SU-DHL-6 (cell line): ENCODE results near the gene ZDHHC11.

Experiments
- H2AFZ ChIP-seq: fragments of 200-600 bp; sonication (generic); 2 replicates; pipeline ENCODE4 v1.6.1; 2014; ENCODE audit warnings: low read depth, mild to moderate bottlenecking, moderate library complexity, mixed read lengths, antibody characterized with exemption, low read length; ENCODE audit not compliant: severe bottlenecking
- H3F3A ChIP-seq: fragments of 200-600 bp; shearing (Covaris generic); 2 replicates; pipeline ENCODE4 v1.6.0; 2016; ENCODE audit warnings: antibody characterized with exemption, mild to moderate bottlenecking; ENCODE audit not compliant: insufficient read depth
- H3K27ac ChIP-seq: fragments of 200-600 bp; sonication (generic); 2 replicates; pipeline ENCODE4 v1.5.1; 2016; ENCODE audit warnings: low read depth, mild to moderate bottlenecking, low read length, moderate library complexity, mixed read lengths
- H3K27me3 ChIP-seq: fragments of 200-600 bp; sonication (generic), shearing (Covaris generic); 2 replicates; pipeline ENCODE4 v1.6.0; 2014; ENCODE audit warnings: mild to moderate bottlenecking, low read length
- H3K36me3 ChIP-seq: fragments of 200-600 bp; sonication (generic); 2 replicates; pipeline ENCODE4 v1.6.1; 2014; ENCODE audit warnings: mild to moderate bottlenecking, low read length, mixed read lengths
- H3K4me2 ChIP-seq: fragments of 300-600, 200-600 bp; shearing (Covaris generic), sonication (generic); 2 replicates; pipeline ENCODE4 v1.6.0; 2014; ENCODE audit warnings: low read length, low read depth, mild to moderate bottlenecking; ENCODE audit not compliant: poor library complexity, severe bottlenecking
- H3K4me3 ChIP-seq: fragments of 200-600 bp; sonication (generic); 2 replicates; pipeline ENCODE4 v1.5.1; 2014; ENCODE audit warnings: antibody characterized with exemption, low read length, mild to moderate bottlenecking, mixed read lengths; ENCODE audit not compliant: insufficient read depth, poor library complexity, severe bottlenecking
- H3K79me2 ChIP-seq: fragments of 200-600 bp; sonication (generic); 2 replicates; pipeline ENCODE4 v1.6.1; 2014; ENCODE audit warnings: mild to moderate bottlenecking, low read length, moderate library complexity; ENCODE audit not compliant: insufficient read depth
- H3K9ac ChIP-seq: fragments of 200-600 bp; sonication (generic); 2 replicates; pipeline ENCODE4 v1.7.0; 2014; ENCODE audit warnings: mild to moderate bottlenecking, low read length
- H3K9me2 ChIP-seq: fragments of 200-600 bp; sonication (generic); replicated peaks from 2 replicates; pipeline ENCODE4 v1.6.1; 2014; ENCODE audit warnings: low read length; ENCODE audit not compliant: insufficient read depth
- H3K9me3 ChIP-seq: fragments of 200-600 bp; sonication (generic); 2 replicates; pipeline ENCODE4 v1.6.1; 2014; ENCODE audit warnings: low read length, mixed read lengths; ENCODE audit not compliant: insufficient read depth
- H4K20me1 ChIP-seq: fragments of 200-600 bp; sonication (generic); 2 replicates; pipeline ENCODE4 v1.6.1; 2014; ENCODE audit warnings: low read depth, mild to moderate bottlenecking, antibody characterized with exemption, low read length, moderate library complexity, mixed read lengths
- EZH2phosphoT487 ChIP-seq: fragments of 200-600 bp; sonication (generic), shearing (Covaris generic); conservative IDR thresholded peaks from 2 replicates; pipeline ENCODE4 v1.6.1; 2018; ENCODE audit warnings: mild to moderate bottlenecking, antibody characterized with exemption, low read length, moderate library complexity, mixed read lengths
- TF ChIP-seq, protein P1 (sequence below): fragments of 200-600 bp; sonication (generic); IDR thresholded peaks from one replicate; pipeline ENCODE4 v1.5.1; 2017; ENCODE audit warnings: antibody characterized with exemption, mild to moderate bottlenecking, low read length, moderate library complexity; ENCODE audit not compliant: insufficient read depth, poor library complexity, severe bottlenecking

ZDHHC11 gene

GRCh38 chr5:889075-889710 is 38.4 kb upstream of the ZDHHC11 start:
- H3K36me3 ChIP-seq = peaks cover 22% of the 10 kb centered on the region
- H3K27ac ChIP-seq = no peak overlapping the region
- no peaks in the 10 kb centered on the region for H3K9me2 ChIP-seq
- H3K4me3 ChIP-seq = no peak overlapping the region
- H3F3A ChIP-seq = no peaks in the 10 kb centered on the region
- H3K4me2 ChIP-seq = no peak overlapping the region
- TF ChIP-seq, protein P1, sequence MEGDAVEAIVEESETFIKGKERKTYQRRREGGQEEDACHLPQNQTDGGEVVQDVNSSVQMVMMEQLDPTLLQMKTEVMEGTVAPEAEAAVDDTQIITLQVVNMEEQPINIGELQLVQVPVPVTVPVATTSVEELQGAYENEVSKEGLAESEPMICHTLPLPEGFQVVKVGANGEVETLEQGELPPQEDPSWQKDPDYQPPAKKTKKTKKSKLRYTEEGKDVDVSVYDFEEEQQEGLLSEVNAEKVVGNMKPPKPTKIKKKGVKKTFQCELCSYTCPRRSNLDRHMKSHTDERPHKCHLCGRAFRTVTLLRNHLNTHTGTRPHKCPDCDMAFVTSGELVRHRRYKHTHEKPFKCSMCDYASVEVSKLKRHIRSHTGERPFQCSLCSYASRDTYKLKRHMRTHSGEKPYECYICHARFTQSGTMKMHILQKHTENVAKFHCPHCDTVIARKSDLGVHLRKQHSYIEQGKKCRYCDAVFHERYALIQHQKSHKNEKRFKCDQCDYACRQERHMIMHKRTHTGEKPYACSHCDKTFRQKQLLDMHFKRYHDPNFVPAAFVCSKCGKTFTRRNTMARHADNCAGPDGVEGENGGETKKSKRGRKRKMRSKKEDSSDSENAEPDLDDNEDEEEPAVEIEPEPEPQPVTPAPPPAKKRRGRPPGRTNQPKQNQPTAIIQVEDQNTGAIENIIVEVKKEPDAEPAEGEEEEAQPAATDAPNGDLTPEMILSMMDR = no peak
- TF ChIP-seq EZH2phosphoT487 = no peak
- no peaks in the 10 kb centered on the region for H4K20me1 ChIP-seq
- no peak overlapping the region for H2AFZ ChIP-seq
- no peaks in the 10 kb centered on the region for H3K27me3 ChIP-seq
- H3K9ac ChIP-seq = no peak overlapping the region
- H3K9me3 ChIP-seq = no peaks in the 10 kb centered on the region
- H3K79me2 ChIP-seq = peaks cover 36% of the 10 kb centered on the region

DNA sequence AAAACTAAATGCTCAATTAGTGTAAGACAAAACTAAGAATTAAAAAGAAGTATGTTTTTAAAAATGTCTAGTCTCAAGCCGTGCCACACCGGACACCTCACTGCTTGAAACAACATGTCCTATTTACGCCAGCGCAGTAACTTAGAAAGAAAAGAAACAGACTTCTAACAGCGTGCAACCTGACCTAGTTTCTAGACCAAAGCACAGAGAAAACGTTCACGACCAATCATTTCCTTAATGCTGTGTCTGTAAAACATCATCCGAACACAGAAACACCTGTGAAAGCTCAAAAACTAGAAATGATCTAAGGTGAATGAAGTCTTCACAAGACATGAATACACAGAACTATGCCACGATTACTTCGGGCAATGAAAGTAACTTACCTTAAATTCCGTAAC is 37.9 kb upstream of the ZDHHC11 start:
- no peaks in the 10 kb centered on the region for H3K9me2 ChIP-seq
- TF ChIP-seq, protein P1 = no peak
- no peak for TF ChIP-seq EZH2phosphoT487
- no peak overlapping the region for H3K4me3 ChIP-seq
- H2AFZ ChIP-seq = no peak overlapping the region
- no peaks in the 10 kb centered on the region for H3K9me3 ChIP-seq
- no peak overlapping the region for H3K27ac ChIP-seq
- no peaks in the 10 kb centered on the region for H3K27me3 ChIP-seq
- H4K20me1 ChIP-seq = no peaks in the 10 kb centered on the region
- peaks cover 41% of the 10 kb centered on the region for H3K79me2 ChIP-seq
- peaks cover 24% of the 10 kb centered on the region for H3K36me3 ChIP-seq
- no peak overlapping the region for H3K9ac ChIP-seq
- no peaks in the 10 kb centered on the region for H3F3A ChIP-seq
- H3K4me2 ChIP-seq = no peak overlapping the region

DNA sequence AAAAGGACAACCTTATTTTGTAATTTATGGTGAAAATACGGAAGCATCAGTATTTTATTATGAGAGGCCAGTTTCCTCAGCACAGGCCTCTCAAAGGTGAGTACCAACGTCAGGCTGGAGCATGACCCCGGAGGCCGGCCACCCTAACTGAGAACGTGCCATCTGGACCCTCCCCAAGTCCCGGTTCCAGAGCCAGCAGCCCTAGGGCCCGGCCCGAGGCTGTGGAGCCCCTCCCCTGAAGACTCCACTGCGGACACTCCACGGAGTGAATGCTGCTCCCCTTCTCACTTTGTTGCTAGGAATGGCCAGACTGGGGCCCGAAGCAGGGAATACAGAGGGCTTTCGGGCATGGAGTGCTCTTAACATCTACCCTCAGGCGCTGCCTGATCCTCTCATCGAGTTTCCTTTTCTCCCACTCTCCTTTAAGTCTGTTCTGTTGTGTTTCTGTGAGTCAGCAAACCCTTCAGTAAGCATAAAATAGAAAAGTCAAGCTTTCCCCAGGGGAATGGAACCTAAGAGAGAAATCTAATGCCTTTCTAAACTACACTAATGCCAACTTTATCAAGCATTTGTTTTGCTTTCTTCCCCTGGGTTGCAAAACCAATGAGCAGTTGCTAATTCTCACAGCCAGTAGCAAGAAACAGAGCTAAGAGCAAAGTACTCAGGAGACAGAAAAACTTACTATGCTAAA is 37.3 kb upstream of the ZDHHC11 start:
- no peak overlapping the region for H3K4me2 ChIP-seq
- H4K20me1 ChIP-seq = no peaks in the 10 kb centered on the region
- H3K27ac ChIP-seq = no peak overlapping the region
- H3K36me3 ChIP-seq = peaks cover 30% of the 10 kb centered on the region
- no peaks in the 10 kb centered on the region for H3K27me3 ChIP-seq
- TF ChIP-seq, protein P1 = no peak
- no peak for TF ChIP-seq EZH2phosphoT487
- peaks cover 41% of the 10 kb centered on the region for H3K79me2 ChIP-seq
- no peaks in the 10 kb centered on the region for H3K9me3 ChIP-seq
- H2AFZ ChIP-seq = no peak overlapping the region
- no peak overlapping the region for H3K9ac ChIP-seq
- no peaks in the 10 kb centered on the region for H3K9me2 ChIP-seq
- H3K4me3 ChIP-seq = no peak overlapping the region
- H3F3A ChIP-seq = no peaks in the 10 kb centered on the region
